ENCODE results near the gene FAM110A. TPM values are rescaled to one million over a fixed set of nuclear protein-coding genes. Genes with fewer than 3 reads are reported as not detected.

Gene FAM110A
- total and polyA plus RNA-seq, 2 of the 8 experiments (the other 6 are each of a cell fraction or from before 2014, with no cell fraction given): 10.1 to 10.9 TPM

DNA sequence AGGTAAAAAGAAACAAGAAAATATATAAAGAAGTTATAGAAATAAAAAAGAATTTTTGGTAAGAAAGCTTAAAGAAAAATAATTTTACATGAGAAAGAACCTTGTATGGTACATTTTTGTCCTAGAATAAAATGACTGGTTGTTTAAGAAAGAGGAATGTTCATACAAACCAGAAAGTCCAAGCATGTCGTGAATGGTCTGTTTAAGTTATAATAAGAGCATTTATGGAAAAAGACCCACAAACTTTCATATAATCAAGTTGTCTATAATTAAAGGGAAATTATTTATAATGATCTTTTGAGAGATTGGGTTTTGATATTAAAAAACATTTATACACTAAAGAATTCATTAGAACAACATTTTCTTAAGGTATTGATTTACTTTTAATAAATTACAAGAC is 27.8 kb upstream of the FAM110A start:
- H3K23me2 ChIP-seq (ENCODE audit: low read depth, low read length): no peaks in the 10 kb centered on the region
- H3K4me3 ChIP-seq (ENCODE audit: extremely low read depth in 1 of 4, insufficient read depth in 2 of 4, low read depth in 3 of 4, low read length in 4 of 4): no peak overlapping the region
- peaks cover 9 to 40% of the 10 kb centered on the region in 2 experiments for H3K9me3 ChIP-seq (ENCODE audit: insufficient read depth in 2 of 2, low read depth in 1 of 2, low read length in 1 of 2)
- no peak overlapping the region for H3K14ac ChIP-seq (ENCODE audit: insufficient read length)
- H3K27ac ChIP-seq (ENCODE audit: low read depth, low read length): no peak overlapping the region
- no peak overlapping the region for H3K4ac ChIP-seq (replicated peaks; ENCODE audit: insufficient read length, low read depth, low read length)
- no peak overlapping the region for H2BK20ac ChIP-seq (ENCODE audit: low read length)
- H2BK120ac ChIP-seq (replicated peaks; ENCODE audit: low read depth, low read length): no peak overlapping the region
- H3K56ac ChIP-seq (replicated peaks; ENCODE audit: insufficient read length, low read depth, low read length): no peak overlapping the region
- H3K4me1 ChIP-seq (replicated peaks in 1 of 4; ENCODE audit: control insufficient read depth in 3 of 4, insufficient read depth in 4 of 4, low read length in 3 of 4): no peaks in the 10 kb centered on the region
- H2BK12ac ChIP-seq (ENCODE audit: low read depth, low read length): no peak overlapping the region
- no peak overlapping the region for H3K18ac ChIP-seq (ENCODE audit: extremely low read depth, low read length)
- no peak overlapping the region for H2BK15ac ChIP-seq (ENCODE audit: low read length)
- H4K91ac ChIP-seq (replicated peaks; ENCODE audit: insufficient read length, low read length): no peak overlapping the region
- no peaks in the 10 kb centered on the region for H3K79me1 ChIP-seq (ENCODE audit: low read depth, low read length)
- H2AK5ac ChIP-seq (ENCODE audit: low read depth, low read length): no peak overlapping the region
- ChIA-PET CTCF (ENCODE audit: partially characterized antibody) (interaction anchor here (0.6 to 2.2 kb wide), 2 partner anchors 10 to 14 kb away, joined by 3 to 6 read pairs; no protein-coding TSS in a partner anchor), POLR2A (ENCODE audit: partially characterized antibody) (no interaction called here)
- no peak overlapping the region for H2BK5ac ChIP-seq (ENCODE audit: low read depth, low read length)
- no peaks in the 10 kb centered on the region for H3K36me3 ChIP-seq (ENCODE audit: control insufficient read depth in 2 of 4, insufficient read depth in 4 of 4, low read length in 3 of 4)
- H4K8ac ChIP-seq (ENCODE audit: extremely low read depth, insufficient read depth, low read length): no peak overlapping the region
- H3K23ac ChIP-seq (ENCODE audit: insufficient read length): no peak overlapping the region
- H2AFZ ChIP-seq (ENCODE audit: low read length): no peak overlapping the region
- H3K27me3 ChIP-seq (replicated peaks in 1 of 4; ENCODE audit: control insufficient read depth in 3 of 4, extremely low read depth in 1 of 4, insufficient read depth in 3 of 4, low read length in 3 of 4): no peaks in the 10 kb centered on the region
- no peak overlapping the region for H3K9ac ChIP-seq (replicated peaks in 1 of 4; ENCODE audit: extremely low read depth in 1 of 4, low read depth in 3 of 4, low read length in 3 of 4)
- DNase-seq (ENCODE audit: low read depth in 1 of 2, low spot score in 2 of 2) (no peak), FAIRE-seq (no peak)
- WGBS, 2 experiments (ENCODE audit: extremely low coverage in 1 of 2, insufficient coverage in 1 of 2, insufficient read length in 1 of 2, insufficient replicate concordance in 2 of 2, low coverage in 1 of 2, low lambda C conversion rate in 2 of 2, missing lambda C conversion rate in 1 of 2): 16% methylated on average over 1 of the region's 1 CpG; no CpG with 5 or more reads in 1 of the 2 experiments
- H4K20me1 ChIP-seq (replicated peaks in 1 of 2; ENCODE audit: control insufficient read depth in 1 of 2, insufficient read depth in 2 of 2, low read length in 2 of 2): no peaks in the 10 kb centered on the region
- H3K79me2 ChIP-seq (ENCODE audit: control insufficient read depth in 1 of 2, insufficient read depth in 2 of 2, low read length in 2 of 2): no peaks in the 10 kb centered on the region
- no peak overlapping the region for H3K4me2 ChIP-seq (ENCODE audit: insufficient read depth in 1 of 2, low read depth in 2 of 2, low read length in 2 of 2)
- H4K5ac ChIP-seq (ENCODE audit: insufficient read length, low read depth, low read length): no peak overlapping the region
